GM12875 (cell line): ENCODE results near the gene TTC16.
"Not testable (repeated sequence)": the region's sequence is repeated elsewhere in the genome, so short reads cannot be mapped to it uniquely, and the experiment has no call there.

Experiments used
- H3K4me3 ChIP-seq: one replicate; pipeline ENCODE4 v1.5.1; 2011; ENCODE audit warnings: low read depth, low read length, control low read depth
- TF ChIP-seq, protein P1 (sequence below): IDR thresholded peaks from 2 replicates; pipeline ENCODE4 v1.5.1; 2011; ENCODE audit warnings: low read depth, mild to moderate bottlenecking, control low read depth, inconsistent platforms, low read length, moderate library complexity, borderline replicate concordance; ENCODE audit not compliant: insufficient read depth

TTC16 gene

DNA sequence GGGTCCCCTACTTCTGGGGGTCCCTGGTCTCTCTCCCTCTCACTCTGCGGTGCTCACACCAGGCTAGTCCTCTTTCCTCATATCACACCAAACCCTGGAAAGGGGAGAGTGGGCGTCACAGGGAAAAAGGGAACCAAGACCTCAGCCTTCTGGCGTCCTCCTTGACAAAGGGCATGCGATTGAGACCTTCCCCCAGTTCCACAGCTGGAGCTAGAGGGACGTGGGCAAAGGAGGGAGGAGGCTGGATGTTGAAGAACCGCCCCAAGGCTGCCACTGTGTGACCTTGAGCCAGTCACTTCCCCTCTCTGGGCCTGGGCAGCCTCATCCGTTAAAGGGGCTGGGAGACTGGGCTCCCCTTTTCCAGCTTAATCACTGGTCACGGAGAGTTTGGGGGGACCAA, 37.7 kb downstream of the TTC16 start:
- H3K4me3 ChIP-seq, result no peak overlapping the region
- TF ChIP-seq, protein P1, sequence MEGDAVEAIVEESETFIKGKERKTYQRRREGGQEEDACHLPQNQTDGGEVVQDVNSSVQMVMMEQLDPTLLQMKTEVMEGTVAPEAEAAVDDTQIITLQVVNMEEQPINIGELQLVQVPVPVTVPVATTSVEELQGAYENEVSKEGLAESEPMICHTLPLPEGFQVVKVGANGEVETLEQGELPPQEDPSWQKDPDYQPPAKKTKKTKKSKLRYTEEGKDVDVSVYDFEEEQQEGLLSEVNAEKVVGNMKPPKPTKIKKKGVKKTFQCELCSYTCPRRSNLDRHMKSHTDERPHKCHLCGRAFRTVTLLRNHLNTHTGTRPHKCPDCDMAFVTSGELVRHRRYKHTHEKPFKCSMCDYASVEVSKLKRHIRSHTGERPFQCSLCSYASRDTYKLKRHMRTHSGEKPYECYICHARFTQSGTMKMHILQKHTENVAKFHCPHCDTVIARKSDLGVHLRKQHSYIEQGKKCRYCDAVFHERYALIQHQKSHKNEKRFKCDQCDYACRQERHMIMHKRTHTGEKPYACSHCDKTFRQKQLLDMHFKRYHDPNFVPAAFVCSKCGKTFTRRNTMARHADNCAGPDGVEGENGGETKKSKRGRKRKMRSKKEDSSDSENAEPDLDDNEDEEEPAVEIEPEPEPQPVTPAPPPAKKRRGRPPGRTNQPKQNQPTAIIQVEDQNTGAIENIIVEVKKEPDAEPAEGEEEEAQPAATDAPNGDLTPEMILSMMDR, result no peak

DNA sequence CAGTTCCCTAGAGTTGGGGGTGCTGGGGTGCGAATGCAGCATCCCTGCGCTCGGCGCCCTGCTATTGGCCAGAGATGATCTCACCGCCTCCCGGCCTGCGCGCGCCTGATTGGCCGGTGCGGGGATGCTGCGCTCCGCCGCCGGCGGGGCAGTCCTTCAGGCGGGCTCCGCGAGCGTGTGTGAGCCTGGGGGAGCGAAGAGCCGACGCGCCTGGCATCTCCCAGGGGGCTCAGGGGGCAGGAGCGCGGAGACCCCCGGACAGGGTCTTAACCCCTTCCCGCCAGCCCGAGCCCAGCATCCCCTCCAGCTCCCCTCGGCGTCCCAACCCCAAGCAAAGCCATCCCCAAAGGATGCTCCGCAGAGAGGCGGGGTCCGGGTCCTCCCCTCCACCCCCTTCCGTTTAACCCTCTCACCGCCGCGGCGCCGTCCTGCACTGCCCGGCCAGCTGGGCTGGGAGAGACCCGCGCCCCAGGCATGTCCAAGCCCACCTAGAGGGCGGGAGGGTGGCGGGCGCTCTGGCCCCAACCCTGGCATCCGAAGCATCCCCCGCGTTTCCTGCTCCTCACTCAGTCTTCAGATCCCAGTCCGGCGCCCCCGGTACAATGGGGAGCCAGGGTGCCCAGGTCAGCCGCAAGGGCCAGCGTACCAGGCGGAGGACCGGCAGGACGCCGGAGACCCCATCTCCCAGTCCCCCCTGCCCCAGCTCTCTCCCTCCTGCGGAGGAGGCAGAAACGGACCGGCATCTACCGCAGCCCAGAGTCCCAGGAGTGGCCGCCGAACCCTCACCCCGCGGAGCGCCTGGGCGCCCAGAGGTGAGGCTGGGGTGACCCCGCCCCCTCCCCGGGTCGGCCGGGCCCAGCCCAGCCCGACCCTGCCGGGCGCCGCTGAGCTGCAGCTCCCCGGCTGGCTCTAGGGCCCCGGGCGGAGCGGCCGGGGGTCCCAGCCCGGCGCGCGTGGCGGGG, 38.5 kb downstream of the TTC16 start:
- TF ChIP-seq, protein P1, result no peak
- no peak overlapping the region for H3K4me3 ChIP-seq

DNA sequence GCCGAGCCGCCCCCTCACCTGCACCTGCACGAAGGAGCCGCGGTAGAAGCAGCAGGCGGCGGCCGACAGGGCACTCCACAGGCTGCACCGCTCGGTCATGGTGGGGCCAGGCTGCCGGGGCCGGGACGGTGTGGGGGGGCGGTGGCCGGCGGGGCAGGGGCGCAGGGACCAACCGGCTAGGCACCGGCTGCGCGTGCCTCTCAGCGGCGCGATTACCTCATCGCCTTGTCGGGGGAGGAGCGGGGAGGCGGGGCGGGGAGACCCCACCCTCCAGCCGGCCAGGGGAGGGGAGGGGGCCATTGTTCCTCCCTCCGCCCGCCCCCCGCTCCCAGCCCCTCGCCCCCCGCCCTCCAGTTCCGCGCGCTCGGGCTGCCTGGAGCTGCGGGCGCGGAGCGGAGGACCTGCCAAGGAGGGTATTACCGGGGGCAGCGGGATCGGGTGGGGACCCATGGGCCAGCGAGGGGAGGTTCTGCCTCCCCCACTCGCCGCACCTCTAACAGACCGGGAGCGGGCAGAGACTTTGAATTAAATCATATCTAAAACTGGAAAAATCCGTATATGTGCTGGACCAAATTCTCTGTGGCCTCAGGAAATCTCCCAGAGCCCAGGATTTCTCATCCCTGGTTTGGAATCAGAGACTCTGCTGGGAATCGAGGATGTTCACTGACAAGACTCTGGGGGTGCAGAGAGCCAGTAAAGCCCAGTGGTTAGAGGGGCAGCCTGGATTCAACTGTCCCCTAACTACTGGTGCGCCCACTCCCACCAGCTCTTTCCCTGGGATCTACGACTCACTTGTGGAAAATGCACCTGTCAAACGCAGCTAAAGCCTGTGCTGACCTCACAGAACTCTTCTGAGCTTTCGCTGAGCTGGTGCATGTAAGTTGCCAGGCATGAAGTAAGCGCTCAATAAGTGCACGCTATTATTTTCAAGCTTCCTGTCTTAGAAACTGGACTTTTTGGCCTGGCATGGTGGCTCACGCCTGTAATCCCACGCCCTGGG, 39.5 kb downstream of the TTC16 start:
- no peak overlapping the region for H3K4me3 ChIP-seq
- TF ChIP-seq, protein P1, result no peak

DNA sequence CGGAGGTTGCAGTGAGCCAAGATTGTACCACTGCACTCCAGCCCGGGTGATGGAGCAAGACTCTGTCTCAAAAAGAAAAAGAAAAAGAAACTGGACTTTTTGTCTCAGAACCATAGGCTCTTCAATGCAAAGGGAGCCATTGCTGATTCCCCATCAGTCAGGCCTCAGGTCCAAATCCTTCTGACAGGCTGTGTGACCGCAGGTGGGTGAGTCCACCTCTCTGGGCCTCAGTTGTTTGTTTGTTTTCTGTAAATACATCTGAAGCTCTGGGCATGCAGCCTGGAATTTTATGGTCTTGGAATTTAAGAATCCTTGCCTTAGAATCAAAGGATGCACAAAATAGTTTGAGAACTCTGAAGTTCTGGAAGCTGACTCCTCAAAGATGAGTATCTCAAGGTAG, 40.4 kb downstream of the TTC16 start:
- TF ChIP-seq, protein P1, result no peak
- H3K4me3 ChIP-seq, result no peak overlapping the region

- H3K4me3 ChIP-seq, result not testable (repeated sequence)
Measured at GRCh38 chr9:127756776-127757175, 40.9 kb downstream of the TTC16 start.

- H3K4me3 ChIP-seq, result no peak overlapping the region
- TF ChIP-seq, protein P1, result no peak
Measured at GRCh38 chr9:127758843-127759242, 43.0 kb downstream of the TTC16 start.

- H3K4me3 ChIP-seq, result no peak overlapping the region
- TF ChIP-seq, protein P1, result no peak
Measured at GRCh38 chr9:127761061-127761460, 45.2 kb downstream of the TTC16 start.
